Mesenchymal stem cell (in vitro differentiated cells and primary cell): ENCODE results near the gene PLXNC1.

Experiments
- DNase-seq: peaks from one replicate; pipeline ENCODE4 v3.0.0-alpha.2; 2013
- H2AFZ ChIP-seq: one replicate; pipeline ENCODE4 v1.6.1; 2013; ENCODE audit warnings: low read depth, mild to moderate bottlenecking, control low read depth, inconsistent platforms, low read length, moderate library complexity
- H2AK5ac ChIP-seq: 2 replicates; pipeline ENCODE4 v1.6.1; 2013; ENCODE audit warnings: low read length, moderate library complexity, mild to moderate bottlenecking, inconsistent platforms; ENCODE audit not compliant: severe bottlenecking
- H2BK120ac ChIP-seq: one replicate; pipeline ENCODE4 v1.6.1; 2013; ENCODE audit warnings: low read depth, mild to moderate bottlenecking, inconsistent platforms, low read length, moderate library complexity
- H2BK12ac ChIP-seq, 2 experiments: one replicate each; pipeline ENCODE4 v1.6.1; 2013; ENCODE audit warnings: inconsistent platforms in 2 of 2, low read length in 2 of 2, mild to moderate bottlenecking in 2 of 2, moderate library complexity in 2 of 2, control low read depth in 1 of 2
- H2BK15ac ChIP-seq: one replicate; pipeline ENCODE4 v1.6.1; 2013; ENCODE audit warnings: mild to moderate bottlenecking, low read depth, inconsistent platforms; ENCODE audit not compliant: poor library complexity, severe bottlenecking
- H2BK5ac ChIP-seq: 2 replicates; pipeline ENCODE4 v1.6.1; 2013; ENCODE audit warnings: low read depth, mild to moderate bottlenecking, low read length, control low read depth, inconsistent platforms; ENCODE audit not compliant: poor library complexity, severe bottlenecking
- H3K14ac ChIP-seq, 2 experiments: one replicate each; pipeline ENCODE4 v1.6.1; 2013; ENCODE audit warnings: inconsistent platforms in 2 of 2, low read length in 2 of 2, control low read depth in 1 of 2, mild to moderate bottlenecking in 1 of 2, moderate library complexity in 1 of 2
- H3K18ac ChIP-seq, 2 experiments: one replicate each; pipeline ENCODE4 v1.6.1; 2013; ENCODE audit warnings: inconsistent platforms in 2 of 2, low read length in 2 of 2, control low read depth in 1 of 2, low read depth in 1 of 2, mild to moderate bottlenecking in 1 of 2
- H3K23ac ChIP-seq, 2 experiments: one replicate each; pipeline ENCODE4 v1.6.1; 2013; ENCODE audit warnings: inconsistent platforms in 2 of 2, low read length in 2 of 2, mild to moderate bottlenecking in 2 of 2, moderate library complexity in 2 of 2, control low read depth in 1 of 2
- H3K27ac ChIP-seq: 2 replicates; pipeline ENCODE4 v1.5.1; 2013; ENCODE audit warnings: mild to moderate bottlenecking, moderate library complexity, low read length, control low read depth, inconsistent platforms; ENCODE audit not compliant: poor library complexity, severe bottlenecking
- H3K27me3 ChIP-seq, 2 experiments: 2 replicates each; pipeline versions ENCODE4 v1.6.1 to v1.7.0; 2013; ENCODE audit warnings: low read length in 2 of 2, mild to moderate bottlenecking in 2 of 2, moderate library complexity in 2 of 2, control low read depth in 1 of 2, inconsistent platforms in 1 of 2; ENCODE audit not compliant: control insufficient read depth in 1 of 2, insufficient read depth in 1 of 2
- H3K36me3 ChIP-seq, 2 experiments: 2 replicates each; pipeline versions ENCODE4 v1.6.1 to v1.7.0; 2013; ENCODE audit warnings: low read length in 2 of 2, control low read depth in 1 of 2, inconsistent platforms in 1 of 2, low read depth in 1 of 2, mild to moderate bottlenecking in 1 of 2; ENCODE audit not compliant: insufficient read depth in 2 of 2, control insufficient read depth in 1 of 2
- H3K4ac ChIP-seq, 2 experiments: one replicate each; pipeline ENCODE4 v1.6.1; 2013; ENCODE audit warnings: inconsistent platforms in 2 of 2, low read length in 2 of 2, mild to moderate bottlenecking in 2 of 2, moderate library complexity in 2 of 2, control low read depth in 1 of 2, low read depth in 1 of 2
- H3K4me1 ChIP-seq: 2 replicates; pipeline ENCODE4 v1.6.1; 2013; ENCODE audit warnings: low read depth, low read length, control low read depth; ENCODE audit not compliant: control insufficient read depth, insufficient read depth
- H3K4me2 ChIP-seq: 2 replicates; pipeline ENCODE4 v1.6.1; 2013; ENCODE audit warnings: low read length, mild to moderate bottlenecking, inconsistent platforms; ENCODE audit not compliant: poor library complexity, severe bottlenecking
- H3K4me3 ChIP-seq, 2 experiments: 2 replicates each; pipeline versions ENCODE4 v1.5.1 to v1.7.0; 2013; ENCODE audit warnings: low read length in 2 of 2, mild to moderate bottlenecking in 2 of 2, control low read depth in 1 of 2, low read depth in 1 of 2; ENCODE audit not compliant: insufficient read depth in 1 of 2
- H3K79me1 ChIP-seq: replicated peaks from 2 replicates; pipeline ENCODE4 v1.6.1; 2013; ENCODE audit warnings: mild to moderate bottlenecking, control low read depth, low read length, inconsistent platforms; ENCODE audit not compliant: poor library complexity, severe bottlenecking
- H3K9ac ChIP-seq: 2 replicates; pipeline ENCODE4 v1.7.0; 2013; ENCODE audit warnings: mild to moderate bottlenecking, low read length, moderate library complexity
- H3K9me3 ChIP-seq: 2 replicates; pipeline ENCODE4 v1.7.0; 2013; ENCODE audit warnings: mild to moderate bottlenecking, low read length; ENCODE audit not compliant: control insufficient read depth
- H4K8ac ChIP-seq: one replicate; pipeline ENCODE4 v1.6.1; 2013; ENCODE audit warnings: inconsistent platforms, mild to moderate bottlenecking, low read length, moderate library complexity
- H4K91ac ChIP-seq: one replicate; pipeline ENCODE4 v1.6.1; 2013; ENCODE audit warnings: mild to moderate bottlenecking, low read length, inconsistent platforms
- WGBS: methylation state at CpG from one replicate; pipeline ENCODE4 v1.1.7; 2013; ENCODE audit warnings: mixed read lengths; 5-methylcytosine and 5-hydroxymethylcytosine counted together

Gene PLXNC1

GRCh38 chr12:94109160-94109559 lies 39.2 kb upstream of the PLXNC1 start:
- peaks cover 0 to 30% of the 10 kb centered on the region in 2 experiments for H3K27me3 ChIP-seq
- WGBS: 7% methylated on average over 4 of the region's 5 CpGs
- H2BK12ac ChIP-seq: no peak overlapping the region

GRCh38 chr12:94110258-94110657 lies 38.1 kb upstream of the PLXNC1 start:
- Histone ChIP-seq H3K4me2 (no peak overlapping the region), H3K27ac (no peak overlapping the region), H3K18ac (no peak overlapping the region), H2BK120ac (no peak overlapping the region), H2BK12ac (no peak overlapping the region), H2AK5ac (no peak overlapping the region), H2BK5ac (no peak overlapping the region), H3K4me1 (peaks cover 8% of the 10 kb centered on the region), H2AFZ (no peak overlapping the region), H2BK15ac (no peak overlapping the region), H3K14ac (no peak overlapping the region), H3K36me3 (no peaks in the 10 kb centered on the region), H3K4me3 (no peak overlapping the region), H3K27me3 (peaks cover 0 to 23% of the 10 kb centered on the region in 2 experiments), H3K9me3 (no peaks in the 10 kb centered on the region), H4K91ac (no peak overlapping the region), H3K23ac (no peak overlapping the region), H4K8ac (no peak overlapping the region), H3K79me1 (no peaks in the 10 kb centered on the region), H3K4ac (no peak overlapping the region), H3K9ac (no peak overlapping the region)
- WGBS: 80% methylated on average over 9 of the region's 9 CpGs
- no peak for DNase-seq

More at GRCh38 chr12:94109160-94109559, 39.2 kb upstream of the PLXNC1 start:
- Histone ChIP-seq H3K79me1 (no peaks in the 10 kb centered on the region), H3K4me1 (peaks cover 8% of the 10 kb centered on the region), H4K91ac (no peak overlapping the region), H4K8ac (peak overlapping the region; percentile 38), H3K4me3 (peak overlapping the region in 1 of 2 experiments; percentile 31), H3K36me3 (no peaks in the 10 kb centered on the region), H3K9me3 (no peaks in the 10 kb centered on the region), H2BK120ac (no peak overlapping the region), H2AK5ac (no peak overlapping the region), H2AFZ (no peak overlapping the region), H3K23ac (no peak overlapping the region), H3K9ac (no peak overlapping the region), H3K14ac (no peak overlapping the region), H3K18ac (no peak overlapping the region), H3K4me2 (peak overlapping the region; percentile 37), H2BK5ac (no peak overlapping the region), H3K4ac (no peak overlapping the region), H3K27ac (no peak overlapping the region), H2BK15ac (no peak overlapping the region)
- peak; percentile 75 for DNase-seq

GRCh38 chr12:94111302-94111701 lies 37.1 kb upstream of the PLXNC1 start:
- H3K4me2 ChIP-seq: no peak overlapping the region
- WGBS: 100% methylated on average over 2 of the region's 2 CpGs

GRCh38 chr12:94112121-94112520 lies 36.3 kb upstream of the PLXNC1 start:
- WGBS: 78% methylated on average over 1 of the region's 2 CpGs

More at GRCh38 chr12:94111302-94111701, 37.1 kb upstream of the PLXNC1 start:
- Histone ChIP-seq H3K9me3 (no peaks in the 10 kb centered on the region), H3K79me1 (no peaks in the 10 kb centered on the region), H3K9ac (no peak overlapping the region), H3K23ac (no peak overlapping the region), H4K8ac (no peak overlapping the region), H3K27ac (no peak overlapping the region), H3K36me3 (no peaks in the 10 kb centered on the region), H3K4me1 (peaks cover 8% of the 10 kb centered on the region), H3K18ac (no peak overlapping the region), H4K91ac (no peak overlapping the region), H2BK12ac (no peak overlapping the region), H3K14ac (no peak overlapping the region), H2BK15ac (no peak overlapping the region), H2AFZ (no peak overlapping the region), H2AK5ac (no peak overlapping the region), H2BK5ac (no peak overlapping the region), H3K27me3 (peaks cover 0 to 13% of the 10 kb centered on the region in 2 experiments), H2BK120ac (no peak overlapping the region), H3K4ac (no peak overlapping the region), H3K4me3 (no peak overlapping the region)
- DNase-seq: no peak

More at GRCh38 chr12:94112121-94112520, 36.3 kb upstream of the PLXNC1 start:
- H3K4me3 ChIP-seq: no peak overlapping the region
- no peaks in the 10 kb centered on the region for H3K36me3 ChIP-seq
- H3K4me2 ChIP-seq: no peak overlapping the region
- no peaks in the 10 kb centered on the region for H3K9me3 ChIP-seq
- H2BK120ac ChIP-seq: no peak overlapping the region
- H3K23ac ChIP-seq: no peak overlapping the region
- H3K4ac ChIP-seq: no peak overlapping the region
- no peak overlapping the region for H2BK5ac ChIP-seq
- H2BK12ac ChIP-seq: no peak overlapping the region
- H2BK15ac ChIP-seq: no peak overlapping the region
- no peak overlapping the region for H3K14ac ChIP-seq
- H3K18ac ChIP-seq: no peak overlapping the region
- H3K27ac ChIP-seq: no peak overlapping the region
- no peak for DNase-seq
- H4K91ac ChIP-seq: no peak overlapping the region
- H3K27me3 ChIP-seq: peaks cover 0 to 7% of the 10 kb centered on the region in 2 experiments
- no peak overlapping the region for H4K8ac ChIP-seq
- H3K4me1 ChIP-seq: peaks cover 8% of the 10 kb centered on the region
- no peak overlapping the region for H2AFZ ChIP-seq
- no peaks in the 10 kb centered on the region for H3K79me1 ChIP-seq
- H2AK5ac ChIP-seq: no peak overlapping the region
- H3K9ac ChIP-seq: no peak overlapping the region
